GM12892 (cell line): ENCODE measurements around the gene LOXL1. TPM values are rescaled to one million over a fixed set of nuclear protein-coding genes. Genes with fewer than 3 reads are reported as not detected.

Source experiments
- DNase-seq: peaks from one replicate; pipeline ENCODE4 v3.0.0; 2011; ENCODE audit not compliant: insufficient read length
- FAIRE-seq: peaks from 2 replicates; lab custom pipeline; 2011; peaks lifted over from hg19 to GRCh38; lab: Jason Lieb, UNC
- POLR2A ChIP-seq: IDR thresholded peaks from 2 replicates; pipeline ENCODE4 v1.6.1; 2011; ENCODE audit warnings: low read depth, low read length, control low read depth
- POLR2AphosphoS5 ChIP-seq: IDR thresholded peaks from 2 replicates; pipeline ENCODE4 v1.6.1; 2011; ENCODE audit warnings: low read depth, low read length, control low read depth
- TAF1 ChIP-seq: IDR thresholded peaks from 2 replicates; pipeline ENCODE4 v1.6.1; 2011; ENCODE audit warnings: low read depth, mild to moderate bottlenecking, control low read depth, low read length, borderline replicate concordance
- polyA plus RNA-seq: library from polyadenylated mRNA; unstranded; fragments of >200 nt; gene quantifications from one replicate; pipeline ENCODE4 v1.2.1, GENCODE V29; 2012; ENCODE audit warnings: missing spikeins, inconsistent platforms; ENCODE audit not compliant: missing spikeins

The LOXL1 gene
- polyA plus RNA-seq, result not detected

- TF ChIP-seq TAF1 (no peak), POLR2AphosphoS5 (no peak), POLR2A (no peak)
- FAIRE-seq (no peak), DNase-seq (no peak)
These were observed at the start of gene LOXL1 for GRCh38 chr15:73926219-73927002. LOXL1 (plus strand) TSS chr15:73926462; CDS start chr15:73926784, 322 bp downstream.

DNA sequence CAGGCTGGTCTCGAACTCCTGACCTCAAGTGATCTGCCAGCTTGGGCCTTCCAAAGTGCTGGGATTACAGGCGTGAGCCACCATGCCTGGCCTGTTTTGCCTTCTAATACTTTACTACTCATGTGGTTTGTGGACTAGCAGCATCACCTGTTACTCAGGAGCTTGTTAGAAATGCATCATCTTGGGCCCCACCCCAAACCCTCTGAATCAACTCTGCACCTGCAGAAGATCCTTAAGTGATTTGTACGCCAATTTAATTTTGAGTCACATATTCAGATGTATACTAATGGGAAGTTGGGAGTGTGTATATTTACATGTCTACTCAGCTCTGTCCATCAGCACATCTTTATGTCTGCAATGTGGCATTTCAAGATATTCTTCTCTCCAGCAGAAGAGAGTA is 46.8 kb upstream of the LOXL1 start:
- FAIRE-seq (no peak), DNase-seq (no peak)
- TF ChIP-seq POLR2AphosphoS5 (no peak), POLR2A (no peak), TAF1 (no peak)

DNA sequence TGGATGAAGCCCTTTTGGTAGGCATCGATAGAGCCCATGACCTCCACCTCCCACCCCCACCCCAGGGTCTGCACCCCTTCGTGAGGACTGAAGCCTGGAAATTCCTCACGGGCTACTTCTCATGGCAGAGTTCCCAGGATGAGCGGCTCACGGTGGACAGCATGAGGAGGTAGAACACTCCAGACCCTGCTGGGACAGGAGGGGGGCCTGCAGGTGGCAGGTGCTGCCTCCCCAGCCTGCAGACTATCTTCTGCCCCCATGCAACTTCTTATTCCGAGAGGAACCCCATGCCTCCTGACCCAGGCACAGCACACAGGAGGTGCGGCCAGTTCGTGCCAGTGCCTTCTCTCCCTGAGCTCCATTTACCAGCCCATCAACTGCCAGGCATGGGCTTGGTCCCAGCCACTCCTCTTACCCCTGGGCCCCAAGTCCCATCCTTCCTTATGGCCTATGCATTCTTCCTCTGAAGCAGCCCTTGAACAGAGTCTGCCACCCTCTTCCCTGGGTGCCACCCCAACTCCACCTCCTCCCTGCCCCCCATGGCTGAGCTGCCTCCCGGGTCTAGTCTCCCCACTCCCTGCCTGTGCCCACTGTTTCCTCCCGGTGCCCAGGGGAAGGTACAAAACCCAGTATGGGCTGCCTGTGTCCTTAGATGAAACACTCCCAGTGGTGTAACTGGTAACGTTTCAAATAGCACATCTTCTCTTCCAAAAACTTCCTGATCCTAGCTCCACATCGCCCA is 44.5 kb upstream of the LOXL1 start:
- TF ChIP-seq POLR2A (no peak), TAF1 (no peak), POLR2AphosphoS5 (no peak)
- FAIRE-seq (no peak), DNase-seq (no peak)

GRCh38 chr15:73882761-73883419 is 43.4 kb upstream of the LOXL1 start:
- TF ChIP-seq POLR2A (no peak), TAF1 (no peak), POLR2AphosphoS5 (no peak)
- DNase-seq (no peak), FAIRE-seq (no peak)

- DNase-seq, result no peak
- FAIRE-seq, result no peak
- TF ChIP-seq TAF1 (no peak), POLR2AphosphoS5 (no peak), POLR2A (no peak)
These were observed 42.1 kb upstream of the LOXL1 start for GRCh38 chr15:73884159-73884558.

DNA sequence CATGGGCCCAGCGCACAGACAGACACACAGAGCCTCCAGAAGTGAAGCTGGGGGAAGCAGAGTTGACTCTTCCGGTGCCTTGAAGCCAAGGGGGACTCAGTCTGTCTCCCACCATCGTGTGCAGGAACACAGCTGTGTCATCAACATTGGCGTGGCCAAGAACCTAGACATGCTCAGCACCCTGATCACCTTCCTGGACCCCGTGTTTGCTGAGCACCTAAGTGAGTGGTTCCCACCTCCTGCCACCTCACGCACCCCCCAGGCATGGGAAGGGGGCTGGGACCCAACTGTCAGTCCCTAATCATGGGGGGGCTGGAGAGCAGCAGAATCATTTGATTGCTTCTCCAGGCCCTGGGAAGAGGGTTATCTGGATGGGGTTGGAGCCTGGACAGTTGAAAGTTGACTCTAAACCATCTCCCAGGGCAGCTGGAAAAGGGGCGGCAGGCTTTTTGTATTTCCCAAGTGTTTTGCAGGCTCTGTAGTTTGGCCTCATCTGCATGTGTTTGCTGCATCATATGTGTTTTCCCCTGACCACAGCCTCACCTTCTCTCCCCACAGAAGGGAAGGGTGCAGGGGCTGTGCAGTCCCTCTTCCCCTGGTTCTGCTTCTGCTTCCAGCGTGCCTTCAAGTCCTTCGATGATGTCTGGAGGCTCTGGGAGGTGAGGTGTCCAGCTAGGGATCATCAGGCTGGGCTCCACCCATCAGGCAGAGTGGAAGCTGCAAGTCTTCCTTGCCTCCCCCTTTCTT is 40.1 kb upstream of the LOXL1 start:
- no peak for TF ChIP-seq POLR2A
- no peak for TF ChIP-seq TAF1
- TF ChIP-seq POLR2AphosphoS5, result no peak
- no peak for DNase-seq
- FAIRE-seq, result no peak

GRCh38 chr15:73886717-73887345 is 39.4 kb upstream of the LOXL1 start:
- no peak for FAIRE-seq
- no peak for TF ChIP-seq TAF1
- TF ChIP-seq POLR2A, result no peak
- TF ChIP-seq POLR2AphosphoS5, result no peak
- DNase-seq, result no peak

GRCh38 chr15:73887481-73887880 is 38.8 kb upstream of the LOXL1 start:
- FAIRE-seq (no peak), DNase-seq (no peak)
- TF ChIP-seq POLR2AphosphoS5 (no peak), POLR2A (no peak), TAF1 (no peak)

GRCh38 chr15:73888224-73889041 is 37.8 kb upstream of the LOXL1 start:
- DNase-seq (no peak), FAIRE-seq (no peak)
- no peak for TF ChIP-seq POLR2AphosphoS5
- no peak for TF ChIP-seq POLR2A
- TF ChIP-seq TAF1, result no peak

DNA sequence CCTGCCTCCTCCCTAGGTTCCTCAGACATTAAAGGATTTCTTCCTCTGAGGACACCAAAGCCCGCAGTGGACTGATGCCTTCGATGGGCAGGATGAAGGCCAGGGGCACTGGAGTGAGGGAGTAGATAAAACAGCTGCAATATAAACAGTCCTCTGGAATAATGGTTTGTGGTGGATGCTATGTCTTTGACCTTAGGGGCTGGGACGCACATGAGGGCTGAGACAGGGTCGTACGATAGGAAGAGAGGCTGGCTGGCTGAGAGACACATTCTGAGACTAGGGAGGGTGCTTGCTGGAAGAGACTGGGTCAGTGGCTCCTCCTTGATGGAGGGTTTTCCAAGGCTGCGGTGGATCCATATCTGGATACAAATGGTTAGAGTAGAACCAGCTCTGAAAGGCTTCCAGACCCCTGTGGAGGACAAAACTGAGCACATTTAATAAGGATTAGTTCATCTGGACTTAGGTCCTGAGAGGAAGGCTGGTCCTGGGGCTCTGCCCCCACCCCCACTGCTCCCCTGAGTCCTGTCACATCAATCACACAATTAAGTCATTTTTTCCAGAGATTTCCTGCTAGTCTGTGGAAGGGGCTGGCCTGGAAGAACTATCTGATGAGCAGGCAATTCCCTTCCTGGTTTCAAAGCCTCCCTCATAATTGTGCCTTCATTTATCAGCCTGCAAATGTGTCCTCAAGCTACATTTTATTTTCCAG is 37.1 kb upstream of the LOXL1 start:
- no peak for FAIRE-seq
- no peak for TF ChIP-seq POLR2AphosphoS5
- no peak for TF ChIP-seq POLR2A
- TF ChIP-seq TAF1, result no peak
- DNase-seq, result no peak
